Mesendoderm (in vitro differentiated cells): ENCODE measurements around the gene BIN2.
A peak's percentile ranks its signal among the peaks of the same experiment; 100 is the strongest.
"Not testable (repeated sequence)": the region's sequence is repeated elsewhere in the genome, so short reads cannot be mapped to it uniquely, and the experiment has no call there.

Source experiments
- DNase-seq: peaks from one replicate; pipeline ENCODE4 v3.0.0; 2013
- H2AK5ac ChIP-seq: 2 replicates; pipeline ENCODE4 v1.6.1; 2013; ENCODE audit warnings: low read length, inconsistent platforms
- H2BK120ac ChIP-seq: 2 replicates; pipeline ENCODE4 v1.6.1; 2013; ENCODE audit warnings: low read depth, mild to moderate bottlenecking, low read length, moderate library complexity, mixed read lengths
- H2BK15ac ChIP-seq: replicated peaks from 2 replicates; pipeline ENCODE4 v1.6.1; 2013; ENCODE audit warnings: low read depth, mild to moderate bottlenecking, moderate library complexity
- H2BK5ac ChIP-seq: 2 replicates; pipeline ENCODE4 v1.6.1; 2013; ENCODE audit warnings: low read length, inconsistent platforms
- H3K18ac ChIP-seq: 2 replicates; pipeline ENCODE4 v1.6.1; 2013; ENCODE audit warnings: mild to moderate bottlenecking, low read length, mixed read lengths
- H3K23ac ChIP-seq: one replicate; pipeline ENCODE4 v1.6.1; 2013; ENCODE audit warnings: low read length
- H3K27ac ChIP-seq: 2 replicates; pipeline ENCODE4 v1.5.1; 2013; ENCODE audit warnings: low read depth, mild to moderate bottlenecking, inconsistent platforms, low read length, moderate library complexity
- H3K27me3 ChIP-seq: 2 replicates; pipeline ENCODE4 v1.6.1; 2013; ENCODE audit warnings: low read length, control low read depth, mild to moderate bottlenecking, inconsistent platforms; ENCODE audit not compliant: insufficient read depth, poor library complexity
- H3K36me3 ChIP-seq: 2 replicates; pipeline ENCODE4 v1.6.1; 2013; ENCODE audit warnings: low read length, inconsistent platforms; ENCODE audit not compliant: control insufficient read depth, insufficient read depth
- H3K4ac ChIP-seq: one replicate; pipeline ENCODE4 v1.6.1; 2013; ENCODE audit warnings: low read depth, mild to moderate bottlenecking, low read length, moderate library complexity
- H3K4me1 ChIP-seq: 2 replicates; pipeline ENCODE4 v1.6.1; 2013; ENCODE audit warnings: low read depth, low read length, inconsistent platforms; ENCODE audit not compliant: control insufficient read depth
- H3K4me2 ChIP-seq: 2 replicates; pipeline ENCODE4 v1.6.1; 2013; ENCODE audit warnings: low read length
- H3K4me3 ChIP-seq: 2 replicates; pipeline ENCODE4 v1.5.1; 2013; ENCODE audit warnings: mild to moderate bottlenecking, low read length
- H3K56ac ChIP-seq: one replicate; pipeline ENCODE4 v1.6.1; 2013; ENCODE audit warnings: low read length
- H3K79me1 ChIP-seq: 2 replicates; pipeline ENCODE4 v1.6.1; 2013; ENCODE audit warnings: low read length, inconsistent platforms
- H3K79me2 ChIP-seq: 2 replicates; pipeline ENCODE4 v1.6.1; 2013; ENCODE audit warnings: mild to moderate bottlenecking, low read length; ENCODE audit not compliant: control insufficient read depth, insufficient read depth
- H3K9ac ChIP-seq: 2 replicates; pipeline ENCODE4 v1.6.1; 2013; ENCODE audit warnings: low read length, inconsistent platforms
- H4K5ac ChIP-seq: one replicate; pipeline ENCODE4 v1.6.1; 2013; ENCODE audit warnings: low read length
- H4K8ac ChIP-seq: one replicate; pipeline ENCODE4 v1.6.1; 2013; ENCODE audit warnings: low read depth, mild to moderate bottlenecking, control low read depth, low read length, moderate library complexity
- WGBS: extraction: QIAGEN DNeasy Blood & Tissue Kit; methylation state at CpG from one replicate; pipeline ENCODE4 v1.1.7; 2013; ENCODE audit warnings: low lambda C conversion rate, missing lambda C conversion rate; ENCODE audit not compliant: insufficient coverage; ENCODE audit errors: extremely low coverage; 5-methylcytosine and 5-hydroxymethylcytosine counted together

The BIN2 gene

DNA sequence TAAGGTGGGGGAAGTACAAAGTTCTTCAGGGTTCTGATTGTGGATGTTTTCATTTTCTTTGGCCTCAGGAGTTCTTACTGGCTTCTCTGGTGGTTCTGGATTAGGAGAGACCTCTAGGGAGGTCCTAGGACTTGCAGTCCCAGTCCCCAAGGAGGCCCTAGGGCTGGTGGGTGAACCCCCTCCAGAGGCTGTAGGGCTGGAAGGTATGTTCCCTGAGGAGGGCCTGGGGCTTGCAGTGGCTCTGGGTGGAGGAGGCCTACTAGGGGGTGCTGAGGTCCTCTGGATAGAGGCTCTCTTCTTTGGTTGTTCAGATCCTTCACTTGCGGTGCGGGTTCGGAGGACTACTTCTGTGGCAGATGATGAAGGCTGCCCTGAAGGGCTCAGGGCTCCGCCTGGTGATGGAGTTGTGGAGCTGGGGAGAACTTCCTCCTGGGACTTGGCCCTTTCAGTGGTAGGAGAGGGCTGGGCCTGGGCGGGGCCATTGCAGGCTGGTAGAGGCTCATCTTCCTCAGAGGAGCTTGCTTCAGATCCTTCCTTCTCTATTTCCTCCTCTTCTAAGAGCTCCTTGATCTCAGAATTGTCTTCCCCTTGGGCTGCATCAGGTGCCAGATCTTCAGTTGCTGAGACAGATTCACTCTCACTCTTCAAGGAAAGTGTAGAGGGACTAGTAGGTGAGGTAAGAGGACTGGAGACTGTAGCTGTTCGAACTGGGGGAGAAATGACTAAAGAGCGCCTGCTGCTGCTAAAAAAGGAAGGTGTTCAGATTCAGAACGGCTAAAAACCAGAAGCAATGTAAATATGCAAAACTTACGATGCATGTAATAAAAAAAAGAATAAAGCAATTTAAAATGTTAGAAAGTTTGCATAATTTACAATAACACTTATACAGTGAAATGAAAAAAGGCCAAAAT is 32.1 kb downstream of the BIN2 start:
- no CpG with 5 or more reads among the region's 9 CpGs for WGBS
- H3K18ac ChIP-seq, H3K4me2 ChIP-seq, H3K4me1 ChIP-seq, H4K5ac ChIP-seq, H3K27me3 ChIP-seq, H3K4ac ChIP-seq, H2BK5ac ChIP-seq, H2BK15ac ChIP-seq, H3K9ac ChIP-seq, H3K23ac ChIP-seq, H3K36me3 ChIP-seq, H3K79me1 ChIP-seq, H3K27ac ChIP-seq, DNase-seq, H2BK120ac ChIP-seq, H3K79me2 ChIP-seq, H2AK5ac ChIP-seq, H3K56ac ChIP-seq, H4K8ac ChIP-seq, H3K4me3 ChIP-seq: not testable (repeated sequence)

DNA sequence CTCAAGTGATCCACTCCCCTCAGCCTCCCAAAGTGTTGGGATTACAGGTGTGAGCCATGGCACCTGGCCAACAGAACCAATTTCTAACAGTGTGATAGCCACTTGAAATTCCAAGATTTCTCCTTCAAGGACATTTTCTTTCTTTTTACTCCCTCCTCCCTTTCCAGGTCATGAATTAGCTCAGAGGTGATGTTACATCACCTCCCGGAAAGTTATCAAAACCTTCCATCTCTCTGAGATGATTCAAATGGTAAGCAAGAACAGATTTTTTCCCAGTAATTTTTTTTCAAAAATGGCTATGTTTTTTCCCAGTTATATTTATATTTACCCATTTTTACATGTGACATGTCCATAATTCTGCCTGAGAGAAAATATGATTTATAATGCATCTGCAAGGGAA is 38.1 kb downstream of the BIN2 start:
- Histone ChIP-seq H2BK5ac (no peak overlapping the region), H3K56ac (no peak overlapping the region), H4K8ac (no peak overlapping the region), H3K4me1 (no peaks in the 10 kb centered on the region), H3K27ac (no peak overlapping the region), H3K4me2 (no peak overlapping the region), H2BK15ac (no peak overlapping the region), H2BK120ac (no peak overlapping the region), H4K5ac (no peak overlapping the region), H3K23ac (no peak overlapping the region), H3K18ac (no peak overlapping the region), H3K36me3 (no peaks in the 10 kb centered on the region), H3K27me3 (no peaks in the 10 kb centered on the region), H2AK5ac (no peak overlapping the region), H3K9ac (no peak overlapping the region), H3K79me1 (no peaks in the 10 kb centered on the region), H3K79me2 (no peaks in the 10 kb centered on the region), H3K4ac (no peak overlapping the region), H3K4me3 (no peak overlapping the region)
- WGBS = no CpG with 5 or more reads among the region's 1 CpG
- DNase-seq = no peak

- Histone ChIP-seq H4K8ac (no peak overlapping the region), H4K5ac (no peak overlapping the region), H3K27ac (no peak overlapping the region), H2AK5ac (no peak overlapping the region), H3K27me3 (no peaks in the 10 kb centered on the region), H3K4me3 (no peak overlapping the region), H3K4me2 (no peak overlapping the region), H3K79me2 (no peaks in the 10 kb centered on the region), H3K4me1 (no peaks in the 10 kb centered on the region), H3K56ac (no peak overlapping the region), H3K9ac (no peak overlapping the region), H2BK15ac (no peak overlapping the region), H2BK120ac (no peak overlapping the region), H2BK5ac (no peak overlapping the region), H3K36me3 (no peaks in the 10 kb centered on the region), H3K4ac (no peak overlapping the region), H3K23ac (no peak overlapping the region), H3K18ac (no peak overlapping the region), H3K79me1 (no peaks in the 10 kb centered on the region)
- DNase-seq = no peak
- WGBS = no CpG with 5 or more reads among the region's 4 CpGs
Observed at GRCh38 chr12:51281202-51281924, 42.6 kb downstream of the BIN2 start.

GRCh38 chr12:51275088-51275487 is 48.9 kb downstream of the BIN2 start:
- H2AK5ac ChIP-seq = no peak overlapping the region
- no CpG with 5 or more reads among the region's 1 CpG for WGBS
- no peak overlapping the region for H3K27ac ChIP-seq
- no peaks in the 10 kb centered on the region for H3K79me2 ChIP-seq
- H3K4ac ChIP-seq = no peak overlapping the region
- H4K5ac ChIP-seq = no peak overlapping the region
- no peaks in the 10 kb centered on the region for H3K36me3 ChIP-seq
- H3K4me2 ChIP-seq = no peak overlapping the region
- no peak overlapping the region for H4K8ac ChIP-seq
- H2BK120ac ChIP-seq = no peak overlapping the region
- peak; percentile 13 for DNase-seq
- H3K23ac ChIP-seq = no peak overlapping the region
- H3K4me3 ChIP-seq = no peak overlapping the region
- no peak overlapping the region for H2BK15ac ChIP-seq
- H3K56ac ChIP-seq = no peak overlapping the region
- no peak overlapping the region for H3K9ac ChIP-seq
- H3K4me1 ChIP-seq = no peaks in the 10 kb centered on the region
- no peak overlapping the region for H2BK5ac ChIP-seq
- H3K79me1 ChIP-seq = no peaks in the 10 kb centered on the region
- H3K18ac ChIP-seq = no peak overlapping the region
- no peaks in the 10 kb centered on the region for H3K27me3 ChIP-seq

DNA sequence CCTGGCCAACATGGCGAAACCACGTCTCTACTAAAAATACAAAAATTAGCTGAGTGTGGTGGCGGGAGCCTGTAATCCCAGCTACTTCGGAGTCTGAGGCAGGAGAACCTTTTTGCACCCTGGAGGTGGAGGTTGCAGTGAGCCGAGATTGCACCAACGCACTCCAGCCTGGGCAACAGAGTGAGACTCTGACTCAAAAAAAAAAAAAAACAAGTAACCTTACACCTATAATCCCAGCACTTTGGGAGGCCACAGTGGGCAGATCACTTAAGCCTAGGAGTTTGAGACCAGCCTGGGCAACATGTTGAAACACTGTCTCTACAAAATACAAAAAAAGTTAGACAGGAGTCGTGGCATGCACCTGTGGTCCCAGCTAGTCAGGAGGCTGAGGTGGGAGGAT is 51.2 kb downstream of the BIN2 start:
- not testable (repeated sequence) for H3K4me2 ChIP-seq, H3K27ac ChIP-seq, H3K4me3 ChIP-seq, H3K79me2 ChIP-seq, H2AK5ac ChIP-seq, H3K36me3 ChIP-seq, H3K79me1 ChIP-seq, H4K5ac ChIP-seq, H3K18ac ChIP-seq, H3K4ac ChIP-seq, H3K9ac ChIP-seq, H4K8ac ChIP-seq, H3K27me3 ChIP-seq, H3K23ac ChIP-seq, H2BK120ac ChIP-seq, H3K56ac ChIP-seq, DNase-seq, H2BK5ac ChIP-seq, H3K4me1 ChIP-seq, H2BK15ac ChIP-seq
- WGBS = no CpG with 5 or more reads among the region's 7 CpGs
